HG02885 (cell line): ENCODE results near the gene CLPTM1.
A peak's percentile ranks its signal among the peaks of the same experiment; 100 is the strongest.

Experiments
- ATAC-seq: cut with Tn5 transposase; IDR thresholded peaks from one replicate; pipeline ENCODE4 v1.9.1; 2021; ENCODE audit warnings: mild to moderate bottlenecking; ENCODE audit not compliant: unreplicated experiment, poor library complexity

CLPTM1 gene

GRCh38 chr19:45003485-45003884, 48.3 kb downstream of the CLPTM1 start:
- no peak for ATAC-seq

GRCh38 chr19:45005787-45006186, 50.6 kb downstream of the CLPTM1 start:
- ATAC-seq: no peak

GRCh38 chr19:45008552-45008951, 53.4 kb downstream of the CLPTM1 start:
- ATAC-seq: no peak

- ATAC-seq: no peak
These were observed 54.6 kb downstream of the CLPTM1 start for GRCh38 chr19:45009625-45010255.

- no peak for ATAC-seq
These were observed 55.1 kb downstream of the CLPTM1 start for GRCh38 chr19:45010306-45010705.

- ATAC-seq: no peak
These were observed 56.8 kb downstream of the CLPTM1 start for GRCh38 chr19:45011959-45012358.

GRCh38 chr19:45016388-45017314, 61.5 kb downstream of the CLPTM1 start:
- ATAC-seq: peak; percentile 85

- ATAC-seq: no peak
These were observed 64.0 kb downstream of the CLPTM1 start for GRCh38 chr19:45019187-45019586.

- no peak for ATAC-seq
These were observed 64.9 kb downstream of the CLPTM1 start for GRCh38 chr19:45020071-45020470.

GRCh38 chr19:45021971-45022370, 66.8 kb downstream of the CLPTM1 start:
- no peak for ATAC-seq

GRCh38 chr19:45023048-45023447, 67.9 kb downstream of the CLPTM1 start:
- ATAC-seq: no peak

- ATAC-seq: no peak
These were observed 70.1 kb downstream of the CLPTM1 start for GRCh38 chr19:45025264-45025663.

GRCh38 chr19:45027371-45027770, 72.2 kb downstream of the CLPTM1 start:
- ATAC-seq: no peak

GRCh38 chr19:45030825-45031224, 75.6 kb downstream of the CLPTM1 start:
- ATAC-seq: no peak

GRCh38 chr19:45032421-45032820, 77.2 kb downstream of the CLPTM1 start:
- ATAC-seq: no peak

- no peak for ATAC-seq
These were observed 80.6 kb downstream of the CLPTM1 start for GRCh38 chr19:45035755-45036154.

GRCh38 chr19:45037393-45038169, 82.4 kb downstream of the CLPTM1 start:
- no peak for ATAC-seq

- peak; percentile 90 for ATAC-seq
These were observed 84.0 kb downstream of the CLPTM1 start, which contains the start of gene CLASRP for GRCh38 chr19:45038931-45039893. Gene CLASRP (plus strand): TSS chr19:45039045. CDS start chr19:45040213, 1,168 bp downstream.

GRCh38 chr19:45040059-45040771, 85.0 kb downstream of the CLPTM1 start:
- ATAC-seq: no peak
